ENCODE results near the gene CDHR3. TPM values are rescaled to one million over a fixed set of nuclear protein-coding genes. Genes with fewer than 3 reads are reported as not detected.
A peak's percentile ranks its signal among the peaks of the same experiment; 100 is the strongest.

The CDHR3 gene
- total and polyA plus RNA-seq, 9 of the 15 experiments (the other 6 are each of a cell fraction or from before 2014, with no cell fraction given), result 0.03 to 0.66 (median 0.24) TPM; not detected in 1

- FAIRE-seq (no peak), ATAC-seq (no peak), DNase-seq (ENCODE audit: extremely low read depth in 1 of 4, low spot score in 3 of 4) (no peak)
- intact Hi-C loops (cut with micrococcal nuclease), result no loop called here
- H3K79me2 ChIP-seq (ENCODE audit: control insufficient read depth, insufficient read depth, low read length), result no peaks in the 10 kb centered on the region
- no TSS peak for BruUV-seq (replicated peaks)
- ChIA-PET POLR2A (no interaction called here), CTCF (ENCODE audit: low intra/inter-chr PET ratio) (no interaction called here)
- no peaks in the 10 kb centered on the region for H3K9me3 ChIP-seq (replicated peaks; ENCODE audit: control insufficient read depth, insufficient read depth, low read depth, low read length)
- H3K27ac ChIP-seq (ENCODE audit: extremely low read depth, low read depth, low read length), result no peak overlapping the region
- in situ Hi-C loops (cut with MboI), result no loop called here
- H3K36me3 ChIP-seq (ENCODE audit: control insufficient read depth, insufficient read depth, low read length), result no peaks in the 10 kb centered on the region
- no peak overlapping the region for H2AFZ ChIP-seq (ENCODE audit: low read depth, low read length)
- H3K27me3 ChIP-seq (ENCODE audit: control insufficient read depth in 2 of 2, insufficient read depth in 2 of 2, low read length in 2 of 2), result peaks cover 0 to 13% of the 10 kb centered on the region in 2 experiments; a peak in 3 of 5 replicates
- no peak overlapping the region for H3K4me3 ChIP-seq
- 0 out of 2 replicates have a peak, but pooled peaks cover 3% of the 10 kb centered on the region for H4K20me1 ChIP-seq (replicated peaks; ENCODE audit: control insufficient read depth, insufficient read depth, low read length)
- no peak overlapping the region for H3K9ac ChIP-seq (ENCODE audit: insufficient read depth in 1 of 2, low read depth in 2 of 2, low read length in 2 of 2)
- no peak overlapping the region for H3K4me2 ChIP-seq (ENCODE audit: insufficient read depth, low read length)
- no peak for TF ChIP-seq CSDE1 (IDR thresholded peaks at IDR 0.05)
- peak in 1 of 2 experiments; percentile 80; a peak in 2 of 3 replicates for TF ChIP-seq CBX3 (IDR thresholded peaks at IDR 0.05; ENCODE audit: borderline replicate concordance in 1 of 2, low read length in 2 of 2)
- TF ChIP-seq ZFP36 (IDR thresholded peaks at IDR 0.05; ENCODE audit: low read depth, low read length, partially characterized antibody), result peak; percentile 69
- TF ChIP-seq RBM25 (IDR thresholded peaks at IDR 0.05; ENCODE audit: low read depth, low read length, severe bottlenecking), result peak; percentile 80
- no peaks in the 10 kb centered on the region for H3K9me1 ChIP-seq (ENCODE audit: control insufficient read depth, insufficient read depth, low read length)
- H3K4me1 ChIP-seq (replicated peaks in 1 of 2; ENCODE audit: control insufficient read depth in 2 of 2, insufficient read depth in 2 of 2, low read length in 2 of 2), result peaks cover 0 to 6% of the 10 kb centered on the region in 2 experiments; a peak in 1 of 5 replicates
Measured at GRCh38 chr7:106033735-106034134, 70.7 kb downstream of the CDHR3 start.

- Histone ChIP-seq H3K4me1 (replicated peaks in 1 of 2; ENCODE audit: control insufficient read depth in 2 of 2, insufficient read depth in 2 of 2, low read length in 2 of 2) (peaks cover 0 to 3% of the 10 kb centered on the region in 2 experiments; a peak in 2 of 5 replicates), H3K4me3 (no peak overlapping the region), H3K9me3 (replicated peaks; ENCODE audit: control insufficient read depth, insufficient read depth, low read depth, low read length) (no peaks in the 10 kb centered on the region), H3K4me2 (ENCODE audit: insufficient read depth, low read length) (no peak overlapping the region), H3K9ac (ENCODE audit: insufficient read depth in 1 of 2, low read depth in 2 of 2, low read length in 2 of 2) (no peak overlapping the region), H3K79me2 (ENCODE audit: control insufficient read depth, insufficient read depth, low read length) (no peaks in the 10 kb centered on the region), H4K20me1 (replicated peaks; ENCODE audit: control insufficient read depth, insufficient read depth, low read length) (0 out of 2 replicates have a peak, but pooled peaks cover 3% of the 10 kb centered on the region), H3K9me1 (ENCODE audit: control insufficient read depth, insufficient read depth, low read length) (no peaks in the 10 kb centered on the region), H3K36me3 (ENCODE audit: control insufficient read depth, insufficient read depth, low read length) (no peaks in the 10 kb centered on the region), H3K27me3 (ENCODE audit: control insufficient read depth in 2 of 2, insufficient read depth in 2 of 2, low read length in 2 of 2) (peaks cover 0 to 20% of the 10 kb centered on the region in 2 experiments; a peak in 3 of 5 replicates), H3K27ac (ENCODE audit: extremely low read depth, low read depth, low read length) (no peak overlapping the region), H2AFZ (ENCODE audit: low read depth, low read length) (no peak overlapping the region)
- ATAC-seq, result no peak
- TF ChIP-seq TARDBP (IDR thresholded peaks at IDR 0.05), result no peak
- in situ Hi-C loops (cut with MboI), result no loop called here
- no TSS peak for BruUV-seq (replicated peaks)
- intact Hi-C loops (cut with micrococcal nuclease), result no loop called here
- CTCF ChIA-PET (ENCODE audit: low intra/inter-chr PET ratio), result no interaction called here
- POLR2A ChIA-PET, result interaction anchor here (1.5 kb wide), 1 partner anchor 10 kb away, joined by 4 read pairs; no protein-coding TSS in a partner anchor
- WGBS (ENCODE audit: insufficient coverage, low coverage, missing lambda C conversion rate), result 35% methylated on average over 2 of the region's 2 CpGs
- no peak for FAIRE-seq
- DNase-seq (ENCODE audit: extremely low read depth in 1 of 4, low spot score in 3 of 4), result no peak
Measured at GRCh38 chr7:106034383-106034782, 71.3 kb downstream of the CDHR3 start.

Measured in K562 (cell line).